SH-SY5Y (cell line): ENCODE data around the gene POU2F1.

Experiments
- GATA2 ChIP-seq: IDR thresholded peaks from 2 replicates; pipeline ENCODE4 v1.6.1; 2011; ENCODE audit warnings: mild to moderate bottlenecking, low read depth, low read length
- GATA3 ChIP-seq: IDR thresholded peaks from 2 replicates; pipeline ENCODE4 v1.6.1; 2011; ENCODE audit warnings: low read depth, mild to moderate bottlenecking, low read length, moderate library complexity

DNA sequence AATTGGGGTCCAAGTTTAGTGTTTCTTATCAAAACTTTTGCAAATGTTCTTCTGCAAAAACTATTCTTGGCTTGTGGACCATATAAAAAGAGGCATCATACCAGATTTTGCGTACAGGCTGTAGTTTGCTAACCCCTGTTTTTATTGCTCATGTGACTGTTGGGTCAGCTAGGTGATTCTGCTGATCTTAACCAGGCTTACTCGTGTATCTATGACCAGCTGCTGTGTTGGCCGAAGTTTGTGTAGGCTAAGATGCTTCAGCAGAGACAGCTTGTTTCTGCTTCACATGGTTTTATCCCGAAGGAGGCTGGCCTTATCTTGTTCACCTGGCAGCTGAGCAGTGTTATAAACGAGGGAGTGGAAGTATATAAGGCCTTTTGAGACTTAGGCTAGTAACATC is 38.2 kb downstream of the POU2F1 start:
- TF ChIP-seq GATA3 (no peak), GATA2 (no peak)
